Peyer's patch (tissue), 4 donors: ENCODE measurements around the gene RPL38. TPM values are rescaled to one million over a fixed set of nuclear protein-coding genes. Genes with fewer than 3 reads are reported as not detected.

Source experiments
- DNase-seq, 3 donors: peaks; one replicate each; pipeline ENCODE4 v3.0.0-alpha.2; 2017 to 2019
- H3K27ac ChIP-seq, 4 donors: fragments of 200-600 bp; sonication (generic); one replicate each; pipeline ENCODE4 v1.5.1; 2016 to 2019
- H3K27me3 ChIP-seq, 2 donors: fragments of 200-600 bp; sonication (generic); one replicate each; pipeline ENCODE4 v1.5.1; 2019
- H3K36me3 ChIP-seq, 3 donors: fragments of 200-600 bp; sonication (generic); one replicate each; pipeline ENCODE4 v1.5.1; 2016 to 2019
- H3K4me1 ChIP-seq, 4 donors: fragments of 200-600 bp; sonication (generic); one replicate each; pipeline ENCODE4 v1.5.1; 2016 to 2019
- H3K4me3 ChIP-seq, 4 donors: fragments of 200-600 bp; sonication (generic); 1 replicate in 3 of 4; 2 replicates in 1 of 4; pipeline ENCODE4 v1.5.1; 2016 to 2019; ENCODE audit warnings: mild to moderate bottlenecking in 1 of 4
- H3K9me3 ChIP-seq, 4 donors: fragments of 200-600 bp; sonication (generic); one replicate each; pipeline ENCODE4 v1.5.1; 2016 to 2019; ENCODE audit warnings: mild to moderate bottlenecking in 1 of 4
- CTCF ChIP-seq, 6 experiments: fragments of 450-650 bp in 4 of 6; fragments of 200-600 bp in 2 of 6; sonication (generic) in 1 of 6; IDR thresholded peaks; one replicate each; pipeline ENCODE4 v1.5.1; 2017 to 2019; ENCODE audit warnings: antibody characterized with exemption in 6 of 6, mild to moderate bottlenecking in 3 of 6, moderate library complexity in 1 of 6
- POLR2A ChIP-seq, 2 donors: fragments of 450-650 bp; IDR thresholded peaks; one replicate each; pipeline ENCODE4 v1.5.1; 2017; ENCODE audit warnings: antibody characterized with exemption in 2 of 2, mild to moderate bottlenecking in 2 of 2, moderate library complexity in 2 of 2
- total RNA-seq, 4 donors: library from RNA; depleted of rRNA; stranded (reverse); fragments of >200 nt; gene quantifications; one replicate each; pipeline ENCODE4 v1.1.0, GENCODE V29; 2016

Gene RPL38
- total RNA-seq, 4 donors from 2014 or later, result 222 to 392 (median 289) TPM

- no peaks in the 10 kb centered on the region for H3K9me3 ChIP-seq
- TF ChIP-seq CTCF (IDR thresholded peaks at IDR 0.05) (no peak), POLR2A (IDR thresholded peaks at IDR 0.05) (no peak)
- H3K4me3 ChIP-seq, result no peak overlapping the region
- H3K27ac ChIP-seq, result no peak overlapping the region
- no peak for DNase-seq
- H3K27me3 ChIP-seq, result no peaks in the 10 kb centered on the region
- no peaks in the 10 kb centered on the region for H3K4me1 ChIP-seq
- no peaks in the 10 kb centered on the region for H3K36me3 ChIP-seq
Measured at GRCh38 chr17:74251569-74251968, 48.1 kb downstream of the RPL38 start.

- H3K27ac ChIP-seq, result no peak overlapping the region
- H3K36me3 ChIP-seq, result no peaks in the 10 kb centered on the region
- H3K4me1 ChIP-seq, result no peaks in the 10 kb centered on the region
- no peak overlapping the region for H3K4me3 ChIP-seq
- no peaks in the 10 kb centered on the region for H3K27me3 ChIP-seq
- no peaks in the 10 kb centered on the region for H3K9me3 ChIP-seq
- no peak for DNase-seq
- TF ChIP-seq POLR2A (IDR thresholded peaks at IDR 0.05), result no peak
- TF ChIP-seq CTCF (IDR thresholded peaks at IDR 0.05), result no peak
Measured at GRCh38 chr17:74252211-74252610, 48.7 kb downstream of the RPL38 start.

GRCh38 chr17:74253036-74253435 lies 49.6 kb downstream of the RPL38 start:
- Histone ChIP-seq H3K4me3 (no peak overlapping the region), H3K27ac (no peak overlapping the region), H3K27me3 (no peaks in the 10 kb centered on the region), H3K4me1 (no peaks in the 10 kb centered on the region), H3K9me3 (no peaks in the 10 kb centered on the region), H3K36me3 (no peaks in the 10 kb centered on the region)
- no peak for TF ChIP-seq POLR2A (IDR thresholded peaks at IDR 0.05)
- DNase-seq, result no peak

GRCh38 chr17:74257311-74257710 lies 53.8 kb downstream of the RPL38 start:
- H3K27ac ChIP-seq, result no peak overlapping the region
- no peaks in the 10 kb centered on the region for H3K27me3 ChIP-seq
- no peak overlapping the region for H3K4me3 ChIP-seq
- H3K9me3 ChIP-seq, result no peaks in the 10 kb centered on the region
- no peak for TF ChIP-seq CTCF (IDR thresholded peaks at IDR 0.05)
- TF ChIP-seq POLR2A (IDR thresholded peaks at IDR 0.05), result no peak
- no peaks in the 10 kb centered on the region for H3K4me1 ChIP-seq
- H3K36me3 ChIP-seq, result no peaks in the 10 kb centered on the region
- no peak for DNase-seq

- H3K4me3 ChIP-seq, result no peak overlapping the region
- no peak for DNase-seq
- no peaks in the 10 kb centered on the region for H3K36me3 ChIP-seq
- H3K27me3 ChIP-seq, result no peaks in the 10 kb centered on the region
- H3K27ac ChIP-seq, result no peak overlapping the region
- no peak for TF ChIP-seq CTCF (IDR thresholded peaks at IDR 0.05)
- H3K9me3 ChIP-seq, result no peaks in the 10 kb centered on the region
- H3K4me1 ChIP-seq, result no peaks in the 10 kb centered on the region
Measured at GRCh38 chr17:74259667-74260524, 56.4 kb downstream of the RPL38 start.

Other genes with a start within 250 kb of the RPL38 start
- gene TTYH2, start 9.9 kb downstream of the RPL38 start, total RNA-seq, result 10 to 100 TPM in 1 of 4 donors, 1 to 10 TPM in 3; 1.2 to 24.8 (median 3.1) TPM
- not detected for gene DNAI2, start 70.6 kb downstream of the RPL38 start, total RNA-seq
- gene KIF19, start 122.5 kb downstream of the RPL38 start, total RNA-seq, result 10 to 100 TPM in 1 of 4 donors, 1 to 10 TPM in 3; 2.1 to 31.4 (median 8.6) TPM
- gene BTBD17, start 158.2 kb downstream of the RPL38 start, total RNA-seq, result not detected
- 1 to 10 TPM in 1 of 4 donors, under 1 TPM in 2, not detected in 1; 0.53 to 1.1 (median 0.85) TPM for gene GPR142, start 163.8 kb downstream of the RPL38 start, total RNA-seq
- gene GPRC5C, start 228.4 kb downstream of the RPL38 start, total RNA-seq, result 100 to 1,000 TPM in 2 of 4 donors, 10 to 100 TPM in 2; 61.1 to 173 (median 107) TPM